ENCODE data around the gene KCNA4.
"Not testable (repeated sequence)": the region's sequence is repeated elsewhere in the genome, so short reads cannot be mapped to it uniquely, and the experiment has no call there.

The KCNA4 gene

GRCh38 chr11:30000986-30001750, 15.7 kb downstream of the KCNA4 start:
- TF ChIP-seq, protein P1, sequence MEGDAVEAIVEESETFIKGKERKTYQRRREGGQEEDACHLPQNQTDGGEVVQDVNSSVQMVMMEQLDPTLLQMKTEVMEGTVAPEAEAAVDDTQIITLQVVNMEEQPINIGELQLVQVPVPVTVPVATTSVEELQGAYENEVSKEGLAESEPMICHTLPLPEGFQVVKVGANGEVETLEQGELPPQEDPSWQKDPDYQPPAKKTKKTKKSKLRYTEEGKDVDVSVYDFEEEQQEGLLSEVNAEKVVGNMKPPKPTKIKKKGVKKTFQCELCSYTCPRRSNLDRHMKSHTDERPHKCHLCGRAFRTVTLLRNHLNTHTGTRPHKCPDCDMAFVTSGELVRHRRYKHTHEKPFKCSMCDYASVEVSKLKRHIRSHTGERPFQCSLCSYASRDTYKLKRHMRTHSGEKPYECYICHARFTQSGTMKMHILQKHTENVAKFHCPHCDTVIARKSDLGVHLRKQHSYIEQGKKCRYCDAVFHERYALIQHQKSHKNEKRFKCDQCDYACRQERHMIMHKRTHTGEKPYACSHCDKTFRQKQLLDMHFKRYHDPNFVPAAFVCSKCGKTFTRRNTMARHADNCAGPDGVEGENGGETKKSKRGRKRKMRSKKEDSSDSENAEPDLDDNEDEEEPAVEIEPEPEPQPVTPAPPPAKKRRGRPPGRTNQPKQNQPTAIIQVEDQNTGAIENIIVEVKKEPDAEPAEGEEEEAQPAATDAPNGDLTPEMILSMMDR (conservative IDR thresholded peaks at IDR 0.05; ENCODE audit: low read depth, low read length): no peak
- H3K4me3 ChIP-seq (ENCODE audit: low read length): no peak overlapping the region
- no peak for DNase-seq (ENCODE audit: low read depth)

DNA sequence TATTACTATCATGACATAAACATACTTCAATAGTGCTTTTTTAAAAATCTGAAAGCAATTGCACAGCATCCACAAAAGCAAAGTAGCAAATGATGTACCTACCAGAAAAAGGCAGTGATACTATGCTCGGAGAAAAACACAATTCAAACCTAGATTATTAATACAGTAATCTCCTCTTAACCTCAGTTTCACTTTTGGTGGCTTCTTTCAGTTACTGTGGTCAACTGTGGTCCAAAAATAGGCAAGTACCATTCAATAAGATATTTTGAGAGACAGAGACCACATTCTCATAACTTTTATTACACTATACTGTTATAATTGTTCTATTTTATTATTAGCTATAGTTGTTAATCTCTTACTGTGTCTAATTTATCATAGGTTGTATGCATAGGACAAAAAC, 20.8 kb downstream of the KCNA4 start:
- DNase-seq (ENCODE audit: low read depth): no peak
- TF ChIP-seq, protein P1 (conservative IDR thresholded peaks at IDR 0.05; ENCODE audit: low read depth, low read length): no peak
- H3K4me3 ChIP-seq (ENCODE audit: low read length): no peak overlapping the region

- no peak for DNase-seq (ENCODE audit: low read depth)
- TF ChIP-seq, protein P1 (conservative IDR thresholded peaks at IDR 0.05; ENCODE audit: low read depth, low read length): no peak
Observed at GRCh38 chr11:29989174-29989970, 27.5 kb downstream of the KCNA4 start.

GRCh38 chr11:29985248-29985647, 31.6 kb downstream of the KCNA4 start:
- H3K4me3 ChIP-seq (ENCODE audit: low read length): no peak overlapping the region
- TF ChIP-seq, protein P1 (conservative IDR thresholded peaks at IDR 0.05; ENCODE audit: low read depth, low read length): no peak
- DNase-seq (ENCODE audit: low read depth): no peak

More at GRCh38 chr11:29989174-29989970, 27.5 kb downstream of the KCNA4 start:
- no peak overlapping the region for H3K4me3 ChIP-seq (ENCODE audit: low read length)

GRCh38 chr11:29984544-29984943, 32.3 kb downstream of the KCNA4 start:
- no peak overlapping the region for H3K4me3 ChIP-seq (ENCODE audit: low read length)
- DNase-seq (ENCODE audit: low read depth): no peak
- TF ChIP-seq, protein P1 (conservative IDR thresholded peaks at IDR 0.05; ENCODE audit: low read depth, low read length): no peak

DNA sequence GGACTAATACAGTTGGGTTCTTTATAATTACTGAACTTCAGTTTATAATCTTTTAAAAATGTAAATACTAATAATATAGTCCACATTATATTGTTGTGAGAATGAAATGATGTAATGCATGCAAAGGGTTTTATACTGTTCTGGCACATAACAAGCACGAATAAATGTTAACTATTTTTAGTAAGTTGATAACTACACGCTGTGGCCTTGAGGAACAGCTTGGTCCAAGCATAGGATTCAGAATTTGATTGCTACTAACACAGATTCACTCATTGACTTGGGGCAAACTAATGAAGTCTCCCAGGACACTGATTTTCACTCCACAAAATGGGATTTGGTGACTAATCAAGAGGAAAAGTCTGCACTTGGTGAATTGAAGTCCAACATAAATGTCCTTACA, 38.3 kb downstream of the KCNA4 start:
- TF ChIP-seq, protein P1 (conservative IDR thresholded peaks at IDR 0.05; ENCODE audit: low read depth, low read length): no peak
- DNase-seq (ENCODE audit: low read depth): no peak
- H3K4me3 ChIP-seq (ENCODE audit: low read length): no peak overlapping the region

- not testable (repeated sequence) for DNase-seq (ENCODE audit: low read depth); H3K4me3 ChIP-seq (ENCODE audit: low read length)
Observed at GRCh38 chr11:29975580-29975979, 41.2 kb downstream of the KCNA4 start.
